Measurements from ENCODE around the gene RPS6KA2. TPM values are rescaled to one million over a fixed set of nuclear protein-coding genes. Genes with fewer than 3 reads are reported as not detected.

Gene RPS6KA2
- total RNA-seq, 1 donor from 2014 or later: 124 TPM

DNA sequence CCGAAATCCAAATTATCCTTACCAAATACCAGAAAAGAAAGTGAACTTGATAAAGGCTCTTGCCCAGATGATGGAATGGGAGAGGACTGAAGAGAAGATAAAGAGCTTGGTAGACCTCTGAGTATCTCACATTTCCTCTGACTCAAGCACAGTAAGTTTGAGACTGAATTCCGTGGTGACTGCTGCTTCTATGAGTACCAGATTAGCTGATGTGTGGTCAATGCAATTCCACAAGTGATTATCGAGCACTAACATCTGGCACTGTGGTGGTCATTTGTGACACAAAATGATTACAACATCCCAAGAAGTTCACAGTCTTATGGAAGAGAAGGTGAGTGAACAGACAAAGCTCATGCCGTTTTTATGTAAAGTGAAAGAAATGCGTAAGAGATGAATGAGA is 2.6 kb upstream of the RPS6KA2 start:
- Mint-ChIP-seq H3K9me3 (ENCODE audit: low read depth) (peaks cover 3% of the 10 kb centered on the region), H3K27me3 (ENCODE audit: low read depth) (no peaks in the 10 kb centered on the region), H3K27ac (ENCODE audit: unreplicated experiment) (no peak overlapping the region), H3K4me1 (ENCODE audit: low read depth) (peaks cover 30% of the 10 kb centered on the region), H3K4me3 (ENCODE audit: unreplicated experiment) (no peak overlapping the region), H3K36me3 (ENCODE audit: low read depth) (no peaks in the 10 kb centered on the region)
- DNase-seq (ENCODE audit: low spot score): no peak
- TF ChIP-seq, protein P1, sequence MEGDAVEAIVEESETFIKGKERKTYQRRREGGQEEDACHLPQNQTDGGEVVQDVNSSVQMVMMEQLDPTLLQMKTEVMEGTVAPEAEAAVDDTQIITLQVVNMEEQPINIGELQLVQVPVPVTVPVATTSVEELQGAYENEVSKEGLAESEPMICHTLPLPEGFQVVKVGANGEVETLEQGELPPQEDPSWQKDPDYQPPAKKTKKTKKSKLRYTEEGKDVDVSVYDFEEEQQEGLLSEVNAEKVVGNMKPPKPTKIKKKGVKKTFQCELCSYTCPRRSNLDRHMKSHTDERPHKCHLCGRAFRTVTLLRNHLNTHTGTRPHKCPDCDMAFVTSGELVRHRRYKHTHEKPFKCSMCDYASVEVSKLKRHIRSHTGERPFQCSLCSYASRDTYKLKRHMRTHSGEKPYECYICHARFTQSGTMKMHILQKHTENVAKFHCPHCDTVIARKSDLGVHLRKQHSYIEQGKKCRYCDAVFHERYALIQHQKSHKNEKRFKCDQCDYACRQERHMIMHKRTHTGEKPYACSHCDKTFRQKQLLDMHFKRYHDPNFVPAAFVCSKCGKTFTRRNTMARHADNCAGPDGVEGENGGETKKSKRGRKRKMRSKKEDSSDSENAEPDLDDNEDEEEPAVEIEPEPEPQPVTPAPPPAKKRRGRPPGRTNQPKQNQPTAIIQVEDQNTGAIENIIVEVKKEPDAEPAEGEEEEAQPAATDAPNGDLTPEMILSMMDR (IDR thresholded peaks at IDR 0.05): no peak

DNA sequence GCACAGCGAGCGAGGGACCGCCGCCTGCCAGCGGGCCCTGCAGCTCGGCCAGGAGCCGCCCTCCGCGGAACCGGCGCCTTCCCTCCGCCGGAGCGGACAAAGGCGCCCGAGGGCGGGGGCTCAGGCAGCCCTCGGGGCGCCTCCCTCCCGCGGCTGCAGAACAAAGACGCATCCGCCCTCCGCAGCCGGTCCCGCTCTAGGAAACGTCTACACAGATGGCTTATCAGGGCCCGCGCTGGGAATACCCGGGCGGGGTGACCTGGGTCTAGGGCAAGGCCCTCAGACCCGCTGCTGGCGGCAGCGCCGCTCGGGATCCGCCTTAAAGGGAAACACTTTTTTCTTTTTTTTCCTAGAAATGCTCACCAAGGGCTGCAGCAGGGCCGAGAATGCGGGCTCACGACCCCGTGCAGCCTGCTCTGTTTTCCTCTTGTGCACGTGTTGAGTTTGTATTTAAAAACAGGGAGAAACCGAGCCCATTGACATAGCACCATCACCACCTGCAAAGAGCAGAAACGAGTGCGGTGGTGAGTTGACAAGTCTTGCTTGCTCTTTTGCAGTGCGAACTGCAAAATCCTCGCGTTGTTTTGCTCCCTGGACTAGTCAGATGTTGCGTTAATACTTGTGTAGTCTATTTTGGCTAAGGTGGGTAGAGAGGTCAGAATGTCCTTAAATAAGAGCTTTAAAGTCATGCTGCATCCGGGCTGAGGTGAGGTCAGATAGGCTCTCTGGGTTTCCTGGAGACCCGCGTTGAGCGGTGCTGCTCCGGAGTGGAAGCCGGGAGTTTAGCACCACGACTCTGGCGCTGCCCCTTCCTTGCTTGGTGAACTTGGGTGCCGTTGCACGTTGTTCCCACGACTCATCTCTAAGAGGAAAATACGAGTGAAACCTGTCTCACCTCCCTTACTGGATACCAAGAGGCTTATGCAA is 1.1 kb upstream of the RPS6KA2 start:
- no peaks in the 10 kb centered on the region for H3K36me3 Mint-ChIP-seq (ENCODE audit: low read depth)
- peak overlapping the region; percentile 93 for H3K27ac Mint-ChIP-seq (ENCODE audit: unreplicated experiment)
- TF ChIP-seq, protein P1 (IDR thresholded peaks at IDR 0.05): no peak
- H3K4me1 Mint-ChIP-seq (ENCODE audit: low read depth): peaks cover 40% of the 10 kb centered on the region
- H3K27me3 Mint-ChIP-seq (ENCODE audit: low read depth): no peaks in the 10 kb centered on the region
- DNase-seq (ENCODE audit: low spot score): no peak
- H3K9me3 Mint-ChIP-seq (ENCODE audit: low read depth): no peaks in the 10 kb centered on the region
- H3K4me3 Mint-ChIP-seq (ENCODE audit: unreplicated experiment): peak overlapping the region; percentile 84

DNA sequence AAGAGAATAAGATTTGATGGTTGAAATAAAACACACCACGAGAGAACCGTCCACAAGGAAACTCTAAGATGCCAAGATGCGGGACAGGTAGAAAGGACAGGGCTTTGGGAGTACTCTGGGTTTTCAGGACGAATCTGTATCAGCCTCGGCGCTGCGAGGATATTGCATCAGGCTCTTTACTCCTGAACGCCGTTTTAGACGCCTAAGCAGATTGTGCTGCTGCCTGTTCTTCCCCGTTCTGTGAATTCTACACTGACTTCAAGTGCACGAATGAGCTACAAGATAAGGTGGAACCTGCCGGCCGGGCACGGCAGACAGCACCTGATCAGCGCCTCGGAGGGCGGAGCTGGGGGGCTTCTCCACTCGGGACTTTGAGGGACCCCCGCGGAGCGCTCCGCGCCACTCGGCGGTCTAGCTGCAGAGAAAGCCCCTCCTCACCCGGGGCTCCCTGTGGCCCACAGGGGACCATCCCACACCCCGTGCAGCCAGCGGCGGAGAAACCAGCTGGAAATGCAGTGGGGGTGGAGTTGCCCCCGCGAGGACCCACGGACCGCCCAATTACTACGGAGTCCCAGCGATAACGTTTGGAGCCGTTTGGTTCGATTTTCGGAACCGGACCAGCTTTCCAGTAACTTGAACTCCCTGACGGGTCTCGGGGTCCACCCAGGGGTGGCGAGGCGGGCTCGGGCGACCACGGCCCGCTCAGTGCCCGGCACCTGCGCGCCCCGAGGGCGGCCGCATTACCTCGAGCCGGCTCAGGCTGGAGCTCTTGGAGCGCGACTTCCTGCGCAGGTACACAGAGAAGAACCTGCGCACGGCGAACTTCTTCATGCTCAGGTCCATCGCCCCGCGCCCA is 646 bp downstream of the RPS6KA2 start:
- Mint-ChIP-seq H3K36me3 (ENCODE audit: low read depth) (no peaks in the 10 kb centered on the region), H3K9me3 (ENCODE audit: low read depth) (no peaks in the 10 kb centered on the region), H3K4me1 (ENCODE audit: low read depth) (peaks cover 57% of the 10 kb centered on the region), H3K4me3 (ENCODE audit: unreplicated experiment) (peak overlapping the region; percentile 88), H3K27me3 (ENCODE audit: low read depth) (no peaks in the 10 kb centered on the region), H3K27ac (ENCODE audit: unreplicated experiment) (peak overlapping the region; percentile 95)
- TF ChIP-seq, protein P1 (IDR thresholded peaks at IDR 0.05): no peak
- no peak for DNase-seq (ENCODE audit: low spot score)

DNA sequence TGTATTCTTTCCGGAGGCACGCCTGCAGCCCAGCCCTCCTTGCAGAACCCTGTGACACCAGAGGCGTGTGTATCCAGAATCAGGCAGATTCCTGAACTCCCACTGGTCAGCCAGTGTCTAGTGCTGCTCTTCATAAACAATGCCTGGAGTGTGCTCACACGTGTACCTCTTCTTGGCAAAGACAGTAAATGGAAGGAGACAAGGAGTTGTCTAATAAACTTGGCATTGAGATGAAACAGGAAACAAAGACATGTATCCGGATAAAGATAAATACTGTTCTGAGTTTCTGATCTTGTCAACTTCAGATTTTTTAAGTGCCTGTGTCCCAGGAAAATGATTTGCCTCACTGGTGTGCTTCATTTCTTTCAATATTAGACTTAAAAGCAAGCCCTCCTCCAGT is 1.7 kb downstream of the RPS6KA2 start:
- Mint-ChIP-seq H3K27me3 (ENCODE audit: low read depth) (no peaks in the 10 kb centered on the region), H3K4me1 (ENCODE audit: low read depth) (peaks cover 68% of the 10 kb centered on the region), H3K36me3 (ENCODE audit: low read depth) (no peaks in the 10 kb centered on the region), H3K9me3 (ENCODE audit: low read depth) (no peaks in the 10 kb centered on the region), H3K4me3 (ENCODE audit: unreplicated experiment) (peak overlapping the region; percentile 88), H3K27ac (ENCODE audit: unreplicated experiment) (peak overlapping the region; percentile 95)
- no peak for DNase-seq (ENCODE audit: low spot score)
- TF ChIP-seq, protein P1 (IDR thresholded peaks at IDR 0.05): no peak

DNA sequence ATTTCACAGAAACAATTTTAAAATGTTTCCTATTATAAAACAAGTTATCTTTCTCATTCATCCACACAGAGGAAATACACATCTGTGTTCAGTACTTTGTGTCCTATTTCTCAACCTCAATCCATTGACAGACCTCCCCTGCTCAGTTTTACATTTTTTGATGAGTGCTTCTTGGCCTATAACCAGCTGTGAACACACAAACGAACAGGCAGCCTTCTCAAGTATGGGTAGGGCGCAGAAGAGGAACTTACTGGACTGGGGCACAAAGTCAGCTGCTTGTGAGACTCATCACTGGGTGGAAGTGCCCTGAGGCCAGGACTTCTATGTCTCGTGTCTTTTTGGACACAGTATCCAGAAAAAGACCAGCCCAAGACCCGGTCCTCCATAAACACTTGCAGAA is 2.8 kb downstream of the RPS6KA2 start:
- TF ChIP-seq, protein P1 (IDR thresholded peaks at IDR 0.05): no peak
- no peaks in the 10 kb centered on the region for H3K36me3 Mint-ChIP-seq (ENCODE audit: low read depth)
- no peaks in the 10 kb centered on the region for H3K9me3 Mint-ChIP-seq (ENCODE audit: low read depth)
- H3K27ac Mint-ChIP-seq (ENCODE audit: unreplicated experiment): peak overlapping the region; percentile 95
- peak overlapping the region; percentile 4 for H3K4me3 Mint-ChIP-seq (ENCODE audit: unreplicated experiment)
- H3K27me3 Mint-ChIP-seq (ENCODE audit: low read depth): no peaks in the 10 kb centered on the region
- DNase-seq (ENCODE audit: low spot score): no peak
- peaks cover 75% of the 10 kb centered on the region for H3K4me1 Mint-ChIP-seq (ENCODE audit: low read depth)
